ENCODE results near the gene KPNA3. TPM values are rescaled to one million over a fixed set of nuclear protein-coding genes. Genes with fewer than 3 reads are reported as not detected.
A peak's percentile ranks its signal among the peaks of the same experiment; 100 is the strongest.
"Not testable (repeated sequence)": the region's sequence is repeated elsewhere in the genome, so short reads cannot be mapped to it uniquely, and the experiment has no call there.

Gene KPNA3, protein sequence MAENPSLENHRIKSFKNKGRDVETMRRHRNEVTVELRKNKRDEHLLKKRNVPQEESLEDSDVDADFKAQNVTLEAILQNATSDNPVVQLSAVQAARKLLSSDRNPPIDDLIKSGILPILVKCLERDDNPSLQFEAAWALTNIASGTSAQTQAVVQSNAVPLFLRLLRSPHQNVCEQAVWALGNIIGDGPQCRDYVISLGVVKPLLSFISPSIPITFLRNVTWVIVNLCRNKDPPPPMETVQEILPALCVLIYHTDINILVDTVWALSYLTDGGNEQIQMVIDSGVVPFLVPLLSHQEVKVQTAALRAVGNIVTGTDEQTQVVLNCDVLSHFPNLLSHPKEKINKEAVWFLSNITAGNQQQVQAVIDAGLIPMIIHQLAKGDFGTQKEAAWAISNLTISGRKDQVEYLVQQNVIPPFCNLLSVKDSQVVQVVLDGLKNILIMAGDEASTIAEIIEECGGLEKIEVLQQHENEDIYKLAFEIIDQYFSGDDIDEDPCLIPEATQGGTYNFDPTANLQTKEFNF
- 36.5 TPM for total RNA-seq
- long read RNA-seq, full-length matches to known transcripts, result 50 of 60 reads
- long read RNA-seq, partial matches to known transcripts, result 4 of 60 reads
- long read RNA-seq, other reads (novel, unspliced or antisense), result 6 of 60 reads

GRCh38 chr13:49792550-49793324, at the start of gene KPNA3:
Gene KPNA3 (minus strand): TSS chr13:49792682. CDS start chr13:49792506, 176 bp downstream.
- DNase-seq (ENCODE audit: low spot score), result peak; percentile 98

GRCh38 chr13:49841964-49842363, 49.5 kb upstream of the KPNA3 start:
- no peak for DNase-seq (ENCODE audit: low spot score)

DNA sequence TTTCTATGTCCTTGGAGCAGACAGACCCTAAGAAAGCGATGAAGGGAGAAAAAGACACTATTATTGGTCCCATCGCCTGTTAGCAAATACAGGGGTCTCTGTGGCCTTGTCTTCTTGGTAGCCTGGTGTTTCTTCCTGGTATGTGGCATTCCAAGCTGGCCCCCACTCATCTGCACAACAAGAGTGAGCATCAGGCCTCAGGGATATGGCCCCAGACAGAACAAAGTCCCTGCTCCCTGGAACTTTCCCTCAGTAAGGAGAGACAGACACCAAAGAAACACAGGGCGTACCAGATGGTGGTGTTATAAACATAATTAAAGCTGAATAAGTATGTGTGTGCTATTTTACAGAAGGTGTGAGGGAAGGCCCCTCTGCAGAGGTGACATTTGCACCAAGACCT, 48.2 kb upstream of the KPNA3 start:
- DNase-seq (ENCODE audit: low spot score), result no peak

GRCh38 chr13:49840266-49840665, 47.8 kb upstream of the KPNA3 start:
- DNase-seq (ENCODE audit: low spot score), result no peak

GRCh38 chr13:49838989-49839388, 46.5 kb upstream of the KPNA3 start:
- no peak for DNase-seq (ENCODE audit: low spot score)

DNA sequence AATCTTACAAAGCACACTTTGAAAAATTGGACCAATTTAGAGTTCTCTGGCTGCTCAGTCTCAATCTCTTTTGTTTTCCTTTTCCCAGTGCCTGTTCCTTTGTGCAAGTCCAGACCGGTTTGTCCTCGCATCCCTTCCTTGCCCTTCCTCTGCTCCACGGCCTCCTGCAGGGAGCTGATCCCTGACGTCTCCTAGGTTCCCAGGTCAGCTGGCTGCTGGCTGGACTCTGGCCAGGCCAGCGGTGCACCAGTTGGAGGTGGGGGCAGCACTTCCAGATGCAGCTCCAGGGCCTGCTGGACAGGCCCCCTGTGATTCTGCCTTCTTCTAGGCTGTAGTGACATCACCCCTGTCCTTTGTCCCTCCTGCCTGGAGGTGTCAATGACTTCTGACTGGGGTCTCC, 44.0 kb upstream of the KPNA3 start:
- DNase-seq (ENCODE audit: low spot score), result no peak

- no peak for DNase-seq (ENCODE audit: low spot score)
Measured at GRCh38 chr13:49833402-49833801, 40.9 kb upstream of the KPNA3 start.

GRCh38 chr13:49831455-49831854, 39.0 kb upstream of the KPNA3 start:
- no peak for DNase-seq (ENCODE audit: low spot score)

DNA sequence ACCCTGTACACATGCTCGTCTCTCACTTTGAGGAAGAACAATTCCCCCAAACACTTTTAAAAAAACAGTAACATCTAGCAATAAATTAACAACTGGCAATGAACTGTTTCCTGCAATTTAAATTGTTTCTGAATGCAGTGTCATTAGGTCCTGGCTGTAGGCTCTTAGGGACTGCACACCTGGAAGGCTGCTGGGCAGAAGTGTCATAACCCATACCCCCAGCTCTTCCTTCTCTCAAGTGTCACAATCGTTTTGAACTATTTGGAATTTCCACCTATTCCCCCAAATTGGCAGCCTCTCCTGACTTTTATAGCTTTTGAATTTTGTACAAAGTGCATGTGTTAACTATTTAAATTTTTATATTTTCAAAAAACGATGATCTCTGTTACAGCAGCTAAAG, 38.2 kb upstream of the KPNA3 start:
- no peak for DNase-seq (ENCODE audit: low spot score)

GRCh38 chr13:49829715-49830114, 37.2 kb upstream of the KPNA3 start:
- no peak for DNase-seq (ENCODE audit: low spot score)

DNA sequence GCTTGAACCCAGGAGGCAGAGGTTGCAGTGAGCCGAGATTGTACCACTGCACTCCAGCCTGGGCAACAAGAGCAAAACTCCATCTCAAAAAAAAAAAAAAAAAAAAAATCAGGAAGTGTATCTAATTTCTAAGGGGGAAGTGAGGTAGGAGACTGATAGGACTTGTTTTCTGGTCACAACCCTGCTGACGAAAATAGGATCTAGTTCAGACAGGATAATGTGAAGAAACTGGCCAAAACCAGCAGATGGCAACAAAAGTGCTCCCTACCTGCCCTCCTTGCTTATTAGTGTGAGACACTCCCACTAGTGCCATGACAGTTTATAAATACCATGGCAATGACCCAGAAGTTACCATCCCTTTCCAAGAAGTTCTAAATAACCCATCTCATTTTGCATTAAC, 36.0 kb upstream of the KPNA3 start:
- DNase-seq (ENCODE audit: low spot score), result no peak

DNA sequence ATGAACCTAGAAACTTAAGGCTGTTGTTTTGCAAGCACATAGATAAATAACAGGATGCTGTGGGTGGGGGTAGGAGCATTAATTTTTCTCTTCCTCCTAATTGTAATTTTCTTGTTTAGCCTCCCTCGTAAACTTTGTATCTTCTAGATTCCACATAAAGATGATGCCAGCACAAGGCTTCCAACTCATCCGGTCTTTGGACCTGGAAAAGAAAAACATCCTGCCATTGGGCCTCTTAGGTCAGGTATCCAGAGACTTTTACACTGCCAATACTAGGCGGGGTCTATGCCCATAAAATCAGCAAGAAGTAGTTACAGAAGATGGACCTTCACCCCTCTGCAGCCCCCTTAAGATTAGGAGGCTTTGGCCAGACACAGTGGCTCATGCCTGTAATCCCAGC, 35.4 kb upstream of the KPNA3 start:
- DNase-seq (ENCODE audit: low spot score), result no peak

- DNase-seq (ENCODE audit: low spot score), result no peak
Measured at GRCh38 chr13:49827336-49827735, 34.9 kb upstream of the KPNA3 start.

DNA sequence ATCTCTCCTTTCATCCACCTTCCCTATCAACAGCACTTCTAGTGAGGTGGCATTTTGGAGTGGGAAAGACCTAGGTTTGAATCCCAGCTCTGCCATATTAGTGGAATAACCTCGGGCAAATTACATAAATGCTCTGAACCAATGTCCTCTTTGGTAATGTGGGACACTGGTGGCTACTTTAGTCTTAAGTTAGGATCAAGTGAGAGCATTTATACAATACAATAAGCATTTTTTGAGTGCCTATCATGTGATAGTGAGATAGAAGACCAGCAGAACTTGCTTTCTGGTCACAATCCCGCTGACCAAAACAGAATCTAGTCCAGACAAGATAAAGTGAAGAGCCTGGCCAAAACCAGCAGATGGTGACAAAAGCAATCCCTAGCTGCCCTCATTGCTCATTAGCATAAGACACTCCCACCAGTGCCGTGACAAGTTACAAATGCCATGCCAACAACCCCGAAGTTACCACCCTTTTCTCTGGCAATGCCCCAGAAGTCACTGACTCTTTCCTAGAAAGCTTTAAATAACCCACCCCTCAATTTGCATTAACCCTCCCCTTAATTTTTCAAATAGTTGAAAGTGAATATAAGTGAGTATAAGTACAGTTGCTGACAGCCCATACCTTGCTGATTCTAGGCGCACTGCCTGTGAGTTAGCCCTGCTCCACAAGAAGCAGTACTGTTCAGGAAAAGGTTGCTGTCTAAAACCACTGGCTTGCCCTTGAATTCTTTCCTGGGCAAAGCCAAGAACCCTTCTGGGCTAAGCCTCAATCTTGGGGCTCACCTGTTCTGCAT, 28.9 kb upstream of the KPNA3 start:
- no peak for DNase-seq (ENCODE audit: low spot score)

DNA sequence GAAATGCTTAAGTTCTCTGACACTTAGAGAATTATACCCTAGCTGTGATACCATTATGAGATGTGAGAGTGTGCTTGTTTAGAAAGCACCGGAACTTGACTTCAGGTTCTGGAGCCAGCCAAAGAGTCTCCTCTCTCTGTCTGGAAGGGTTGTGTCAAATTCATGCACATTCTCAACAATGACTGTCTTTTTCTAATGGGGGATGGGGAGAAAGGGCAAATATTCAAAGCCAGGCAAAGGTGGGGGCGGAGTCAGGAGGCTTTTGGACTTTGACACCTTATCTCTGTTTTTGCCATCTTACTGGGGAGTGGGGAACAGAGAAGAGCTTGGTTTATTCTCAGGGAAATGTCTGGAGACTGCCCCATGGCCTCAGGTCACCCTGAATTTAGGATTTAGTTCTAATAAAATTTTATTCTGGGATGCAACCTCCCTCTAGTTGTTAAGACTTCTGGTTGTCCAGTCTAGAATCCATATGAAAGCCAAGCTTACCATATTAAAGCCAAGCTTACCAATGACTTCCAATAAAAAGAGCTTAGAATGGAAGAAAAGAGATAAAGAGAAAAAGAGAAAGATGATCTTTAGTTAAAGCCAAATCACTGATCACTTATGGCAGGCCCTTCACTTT, 28.2 kb upstream of the KPNA3 start:
- no peak for DNase-seq (ENCODE audit: low spot score)

GRCh38 chr13:49816047-49816446, 23.6 kb upstream of the KPNA3 start:
- not testable (repeated sequence) for DNase-seq (ENCODE audit: low spot score)

GRCh38 chr13:49814551-49815270, 22.2 kb upstream of the KPNA3 start:
- DNase-seq (ENCODE audit: low spot score), result no peak

- DNase-seq (ENCODE audit: low spot score), result no peak
Measured at GRCh38 chr13:49812812-49813211, 20.3 kb upstream of the KPNA3 start.

DNA sequence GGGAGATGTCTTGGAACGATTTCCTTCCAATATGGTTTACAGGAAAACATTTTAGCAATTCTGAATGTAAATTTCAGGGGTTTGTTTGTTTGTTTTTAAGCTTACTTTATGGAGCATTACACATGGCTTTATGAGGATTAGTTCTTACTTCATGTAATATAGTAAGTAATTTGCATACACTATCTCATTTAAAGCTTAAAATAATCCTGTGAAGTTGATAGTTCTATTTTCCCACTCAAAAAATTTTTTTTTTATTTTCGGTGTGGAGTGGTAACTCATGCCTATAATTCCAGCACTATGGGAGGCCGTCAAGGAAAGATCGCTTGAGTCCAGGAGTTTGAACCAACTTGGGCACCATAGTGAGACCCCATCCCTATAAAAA, 19.0 kb upstream of the KPNA3 start:
- DNase-seq (ENCODE audit: low spot score), result no peak
